Neural cell (in vitro differentiated cells): ENCODE results near the gene SDK1. TPM values are rescaled to one million over a fixed set of nuclear protein-coding genes. Genes with fewer than 3 reads are reported as not detected.

Experiments used
- H2AFZ ChIP-seq: fragments of 200-600, 300-800 bp; sonication (generic), shearing (Covaris generic); 2 replicates; pipeline ENCODE4 v1.6.0; 2014; ENCODE audit warnings: low read depth, mild to moderate bottlenecking, antibody characterized with exemption, low read length, moderate library complexity
- H3F3A ChIP-seq: fragments of 200-600 bp; shearing (Covaris generic); 2 replicates; pipeline ENCODE4 v1.6.1; 2016; ENCODE audit warnings: mild to moderate bottlenecking, moderate library complexity, mixed read lengths, antibody characterized with exemption, low read length; ENCODE audit not compliant: insufficient read depth, poor library complexity, severe bottlenecking
- H3K27ac ChIP-seq: fragments of 200-600, 300-800 bp; sonication (generic), shearing (Covaris generic); 2 replicates; pipeline ENCODE4 v1.5.1; 2014; ENCODE audit warnings: mild to moderate bottlenecking, low read length, moderate library complexity
- H3K27me3 ChIP-seq: fragments of 300-800, 200-600 bp; sonication (generic), shearing (Covaris generic); 2 replicates; pipeline ENCODE4 v1.6.0; 2014; ENCODE audit warnings: mild to moderate bottlenecking, low read depth, low read length, moderate library complexity; ENCODE audit not compliant: insufficient read depth
- H3K36me3 ChIP-seq: fragments of 300-800, 200-600 bp; sonication (generic), shearing (Covaris generic); 2 replicates; pipeline ENCODE4 v1.5.1; 2014; ENCODE audit warnings: mild to moderate bottlenecking, antibody characterized with exemption, low read length, moderate library complexity; ENCODE audit not compliant: insufficient read depth
- H3K4me2 ChIP-seq: fragments of 300-800, 200-600 bp; sonication (generic), shearing (Covaris generic); 2 replicates; pipeline ENCODE4 v1.6.0; 2014; ENCODE audit warnings: mild to moderate bottlenecking, low read length
- H3K4me3 ChIP-seq: fragments of 300-800, 200-600 bp; sonication (generic), shearing (Covaris generic); 2 replicates; pipeline ENCODE4 v1.5.1; 2014; ENCODE audit warnings: mild to moderate bottlenecking, low read length, moderate library complexity
- H3K79me2 ChIP-seq: fragments of 200-600 bp; shearing (Covaris generic); replicated peaks from 2 replicates; pipeline ENCODE4 v1.6.0; 2014; ENCODE audit warnings: mild to moderate bottlenecking, low read length, moderate library complexity; ENCODE audit not compliant: insufficient read depth
- H3K9ac ChIP-seq: fragments of 300-800, 200-600 bp; sonication (generic), shearing (Covaris generic); 2 replicates; pipeline ENCODE4 v1.6.1; 2016; ENCODE audit warnings: mild to moderate bottlenecking, low read length, mixed read lengths
- H3K9me2 ChIP-seq: fragments of 200-600 bp; shearing (Covaris generic); 2 replicates; pipeline ENCODE4 v1.6.1; 2016; ENCODE audit warnings: mild to moderate bottlenecking, low read length, mixed read lengths; ENCODE audit not compliant: insufficient read depth
- H3K9me3 ChIP-seq: fragments of 200-600, 300-800 bp; sonication (generic), shearing (Covaris generic); 2 replicates; pipeline ENCODE4 v1.6.1; 2016; ENCODE audit warnings: mild to moderate bottlenecking, mixed run types, low read length, moderate library complexity, mixed read lengths
- H4K20me1 ChIP-seq: fragments of 200-600 bp; shearing (Covaris generic); 2 replicates; pipeline ENCODE4 v1.6.1; 2016; ENCODE audit warnings: mild to moderate bottlenecking, mixed run types; ENCODE audit not compliant: insufficient read depth
- EP300 ChIP-seq: fragments of 450-650 bp; conservative IDR thresholded peaks from 2 replicates; pipeline ENCODE4 v1.6.1; 2014; ENCODE audit warnings: antibody characterized with exemption, mild to moderate bottlenecking, moderate library complexity; ENCODE audit not compliant: poor library complexity, severe bottlenecking
- EZH2 ChIP-seq: fragments of 200-600, 300-800 bp; shearing (Covaris generic), sonication (generic); IDR thresholded peaks from 2 replicates; pipeline ENCODE4 v1.6.1; 2014; ENCODE audit warnings: antibody characterized with exemption, low read length, borderline replicate concordance, mild to moderate bottlenecking; ENCODE audit not compliant: insufficient read depth, poor library complexity, severe bottlenecking
- MXI1 ChIP-seq: fragments of 450-650 bp; conservative IDR thresholded peaks from 2 replicates; pipeline ENCODE4 v1.6.1; 2014; ENCODE audit warnings: antibody characterized with exemption, mild to moderate bottlenecking; ENCODE audit not compliant: poor library complexity, severe bottlenecking
- POLR2AphosphoS5 ChIP-seq: IDR thresholded peaks from 2 replicates; pipeline ENCODE4 v1.6.1; 2012
- RAD21 ChIP-seq: fragments of 450-650 bp; conservative IDR thresholded peaks from 2 replicates; pipeline ENCODE4 v1.6.1; 2014; ENCODE audit warnings: antibody characterized with exemption, mild to moderate bottlenecking, moderate library complexity
- SMC3 ChIP-seq: fragments of 450-650 bp; conservative IDR thresholded peaks from 2 replicates; pipeline ENCODE4 v1.6.1; 2014; ENCODE audit warnings: antibody characterized with exemption, mild to moderate bottlenecking, moderate library complexity; ENCODE audit not compliant: poor library complexity
- TAF1 ChIP-seq: IDR thresholded peaks from 2 replicates; pipeline ENCODE4 v1.6.1; 2012; ENCODE audit warnings: low read depth
- polyA plus RNA-seq: library from polyadenylated mRNA; depleted of rRNA; stranded (reverse); fragments of >200 nt; gene quantifications from 2 replicates; pipeline ENCODE4 v1.2.3, GENCODE V29; 2014
- TF ChIP-seq, protein P1 (sequence below): IDR thresholded peaks from 2 replicates; pipeline ENCODE4 v1.6.1; 2012; ENCODE audit warnings: borderline replicate concordance
- TF ChIP-seq, protein P2 (sequence below): fragments of 450-650 bp; IDR thresholded peaks from 2 replicates; pipeline ENCODE4 v1.5.1; 2014; ENCODE audit warnings: antibody characterized with exemption, mild to moderate bottlenecking, moderate library complexity; ENCODE audit not compliant: poor library complexity, severe bottlenecking

SDK1 gene
- polyA plus RNA-seq, 1 donor from 2014 or later = 2.7 TPM

DNA sequence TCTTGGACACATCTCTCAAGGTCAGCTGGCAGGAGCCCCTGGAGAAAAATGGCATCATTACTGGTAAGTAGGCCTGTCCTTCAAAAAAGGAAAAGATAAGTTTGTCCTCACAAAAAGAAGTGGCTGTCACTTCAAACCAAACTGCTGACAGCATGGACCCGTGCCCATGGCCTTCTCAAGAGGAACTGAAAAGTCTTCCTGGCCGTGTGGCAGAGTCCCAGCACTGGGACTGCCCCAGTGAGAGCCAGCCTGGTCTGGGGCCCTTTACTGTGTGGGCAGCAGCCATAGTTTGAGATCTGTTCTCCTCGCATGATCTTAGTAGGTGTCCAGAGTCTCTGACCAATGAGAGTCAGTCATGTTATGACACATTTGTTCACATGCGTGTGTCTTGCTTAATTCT is 766.8 kb downstream of the SDK1 start:
- H3K4me3 ChIP-seq = no peak overlapping the region
- no peak overlapping the region for H3K9ac ChIP-seq
- TF ChIP-seq, protein P1, sequence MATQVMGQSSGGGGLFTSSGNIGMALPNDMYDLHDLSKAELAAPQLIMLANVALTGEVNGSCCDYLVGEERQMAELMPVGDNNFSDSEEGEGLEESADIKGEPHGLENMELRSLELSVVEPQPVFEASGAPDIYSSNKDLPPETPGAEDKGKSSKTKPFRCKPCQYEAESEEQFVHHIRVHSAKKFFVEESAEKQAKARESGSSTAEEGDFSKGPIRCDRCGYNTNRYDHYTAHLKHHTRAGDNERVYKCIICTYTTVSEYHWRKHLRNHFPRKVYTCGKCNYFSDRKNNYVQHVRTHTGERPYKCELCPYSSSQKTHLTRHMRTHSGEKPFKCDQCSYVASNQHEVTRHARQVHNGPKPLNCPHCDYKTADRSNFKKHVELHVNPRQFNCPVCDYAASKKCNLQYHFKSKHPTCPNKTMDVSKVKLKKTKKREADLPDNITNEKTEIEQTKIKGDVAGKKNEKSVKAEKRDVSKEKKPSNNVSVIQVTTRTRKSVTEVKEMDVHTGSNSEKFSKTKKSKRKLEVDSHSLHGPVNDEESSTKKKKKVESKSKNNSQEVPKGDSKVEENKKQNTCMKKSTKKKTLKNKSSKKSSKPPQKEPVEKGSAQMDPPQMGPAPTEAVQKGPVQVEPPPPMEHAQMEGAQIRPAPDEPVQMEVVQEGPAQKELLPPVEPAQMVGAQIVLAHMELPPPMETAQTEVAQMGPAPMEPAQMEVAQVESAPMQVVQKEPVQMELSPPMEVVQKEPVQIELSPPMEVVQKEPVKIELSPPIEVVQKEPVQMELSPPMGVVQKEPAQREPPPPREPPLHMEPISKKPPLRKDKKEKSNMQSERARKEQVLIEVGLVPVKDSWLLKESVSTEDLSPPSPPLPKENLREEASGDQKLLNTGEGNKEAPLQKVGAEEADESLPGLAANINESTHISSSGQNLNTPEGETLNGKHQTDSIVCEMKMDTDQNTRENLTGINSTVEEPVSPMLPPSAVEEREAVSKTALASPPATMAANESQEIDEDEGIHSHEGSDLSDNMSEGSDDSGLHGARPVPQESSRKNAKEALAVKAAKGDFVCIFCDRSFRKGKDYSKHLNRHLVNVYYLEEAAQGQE = no peak
- TF ChIP-seq EP300 = no peak
- TF ChIP-seq TAF1 = no peak
- TF ChIP-seq, protein P2, sequence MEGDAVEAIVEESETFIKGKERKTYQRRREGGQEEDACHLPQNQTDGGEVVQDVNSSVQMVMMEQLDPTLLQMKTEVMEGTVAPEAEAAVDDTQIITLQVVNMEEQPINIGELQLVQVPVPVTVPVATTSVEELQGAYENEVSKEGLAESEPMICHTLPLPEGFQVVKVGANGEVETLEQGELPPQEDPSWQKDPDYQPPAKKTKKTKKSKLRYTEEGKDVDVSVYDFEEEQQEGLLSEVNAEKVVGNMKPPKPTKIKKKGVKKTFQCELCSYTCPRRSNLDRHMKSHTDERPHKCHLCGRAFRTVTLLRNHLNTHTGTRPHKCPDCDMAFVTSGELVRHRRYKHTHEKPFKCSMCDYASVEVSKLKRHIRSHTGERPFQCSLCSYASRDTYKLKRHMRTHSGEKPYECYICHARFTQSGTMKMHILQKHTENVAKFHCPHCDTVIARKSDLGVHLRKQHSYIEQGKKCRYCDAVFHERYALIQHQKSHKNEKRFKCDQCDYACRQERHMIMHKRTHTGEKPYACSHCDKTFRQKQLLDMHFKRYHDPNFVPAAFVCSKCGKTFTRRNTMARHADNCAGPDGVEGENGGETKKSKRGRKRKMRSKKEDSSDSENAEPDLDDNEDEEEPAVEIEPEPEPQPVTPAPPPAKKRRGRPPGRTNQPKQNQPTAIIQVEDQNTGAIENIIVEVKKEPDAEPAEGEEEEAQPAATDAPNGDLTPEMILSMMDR = no peak
- TF ChIP-seq RAD21 = no peak
- no peak for TF ChIP-seq EZH2
- TF ChIP-seq SMC3 = no peak
- no peak for TF ChIP-seq POLR2AphosphoS5
- TF ChIP-seq MXI1 = no peak
- H3K9me2 ChIP-seq = no peaks in the 10 kb centered on the region
- no peak overlapping the region for H3K27ac ChIP-seq
- H3K79me2 ChIP-seq = no peaks in the 10 kb centered on the region
- no peak overlapping the region for H3K4me2 ChIP-seq
- no peaks in the 10 kb centered on the region for H4K20me1 ChIP-seq
- no peak overlapping the region for H2AFZ ChIP-seq
- H3F3A ChIP-seq = no peaks in the 10 kb centered on the region
- no peaks in the 10 kb centered on the region for H3K27me3 ChIP-seq
- no peaks in the 10 kb centered on the region for H3K9me3 ChIP-seq
- no peaks in the 10 kb centered on the region for H3K36me3 ChIP-seq

DNA sequence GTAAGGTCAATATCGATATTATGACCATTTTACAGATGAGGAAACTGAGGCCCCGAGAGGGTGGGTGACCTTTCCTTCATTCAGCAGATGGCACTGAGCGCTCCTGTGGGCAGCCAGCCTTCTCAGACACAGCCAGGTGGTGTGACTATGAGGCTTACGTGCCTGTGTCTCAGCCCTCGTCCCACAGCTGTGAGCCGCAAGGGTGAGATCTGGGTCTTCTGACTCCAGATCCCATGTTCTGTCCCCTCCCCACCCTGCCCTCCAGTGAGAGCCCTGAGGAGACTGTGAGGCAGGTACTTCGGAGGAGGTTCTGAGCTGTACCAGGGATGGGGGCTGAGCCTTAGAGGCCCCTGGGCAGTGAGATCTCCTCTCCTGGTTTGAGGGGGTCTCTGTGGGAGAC is 767.2 kb downstream of the SDK1 start:
- Histone ChIP-seq H3K9ac (no peak overlapping the region), H3K27me3 (no peaks in the 10 kb centered on the region), H3K4me3 (no peak overlapping the region), H3K9me3 (no peaks in the 10 kb centered on the region), H2AFZ (no peak overlapping the region), H3K36me3 (no peaks in the 10 kb centered on the region), H3K79me2 (no peaks in the 10 kb centered on the region), H3K27ac (no peak overlapping the region), H3K4me2 (no peak overlapping the region), H3F3A (no peaks in the 10 kb centered on the region), H4K20me1 (no peaks in the 10 kb centered on the region), H3K9me2 (no peaks in the 10 kb centered on the region)
- TF ChIP-seq RAD21 (no peak), EP300 (no peak), MXI1 (no peak), POLR2AphosphoS5 (no peak), SMC3 (no peak), TAF1 (no peak)
- TF ChIP-seq, protein P1 = no peak
- TF ChIP-seq, protein P2 = no peak
